H1 (cell line): ENCODE results near the gene TMEM120A. TPM values are rescaled to one million over a fixed set of nuclear protein-coding genes. Genes with fewer than 3 reads are reported as not detected.

Experiments used
- CTCF ChIA-PET: fragments of 300-600 bp; sonication (Branson Sonifier 250); formaldehyde crosslinking; loops from one replicate; lab custom pipeline; 2021; ENCODE audit not compliant: partially characterized antibody; lab: Charles Lee
- POLR2A ChIA-PET: fragments of 300-600 bp; sonication (Branson Sonifier 250); formaldehyde crosslinking; loops from one replicate; lab custom pipeline; 2021; ENCODE audit warnings: inconsistent platforms; ENCODE audit not compliant: partially characterized antibody; lab: Charles Lee
- DNase-seq, 2 experiments: peaks; one replicate each; pipeline versions ENCODE4 v3.0.0 to v3.0.0-alpha.2; 2010 to 2022; ENCODE audit warnings: low spot score in 2 of 2, low read depth in 1 of 2, mixed read lengths in 1 of 2
- FAIRE-seq: peaks from 2 replicates; lab custom pipeline; 2011; peaks lifted over from hg19 to GRCh38; lab: Jason Lieb, UNC
- H2AFZ ChIP-seq: 2 replicates; pipeline ENCODE4 v1.8.1; 2012; ENCODE audit warnings: low read length, inconsistent platforms
- H2AK5ac ChIP-seq: 2 replicates; pipeline ENCODE4 v1.6.1; 2013; ENCODE audit warnings: low read depth, low read length
- H2BK120ac ChIP-seq: replicated peaks from 2 replicates; pipeline ENCODE3; 2013; ENCODE audit warnings: low read depth, low read length, inconsistent platforms
- H2BK12ac ChIP-seq: 2 replicates; pipeline ENCODE4 v1.6.1; 2013; ENCODE audit warnings: low read depth, low read length
- H2BK15ac ChIP-seq: 2 replicates; pipeline ENCODE4 v1.6.1; 2013; ENCODE audit warnings: low read length
- H2BK20ac ChIP-seq: 2 replicates; pipeline ENCODE4 v1.6.1; 2013; ENCODE audit warnings: low read length
- H2BK5ac ChIP-seq: 2 replicates; pipeline ENCODE4 v1.6.1; 2013; ENCODE audit warnings: low read depth, low read length
- H3K14ac ChIP-seq: 2 replicates; pipeline ENCODE4 v1.6.1; 2013; ENCODE audit warnings: inconsistent platforms; ENCODE audit not compliant: insufficient read length
- H3K18ac ChIP-seq: 2 replicates; pipeline ENCODE4 v1.6.1; 2013; ENCODE audit warnings: low read length; ENCODE audit errors: extremely low read depth
- H3K23ac ChIP-seq: 2 replicates; pipeline ENCODE4 v1.6.1; 2013; ENCODE audit warnings: inconsistent platforms; ENCODE audit not compliant: insufficient read length
- H3K23me2 ChIP-seq: 2 replicates; pipeline ENCODE4 v1.6.1; 2013; ENCODE audit warnings: low read depth, low read length
- H3K27ac ChIP-seq: 2 replicates; pipeline ENCODE4 v1.6.1; 2011; ENCODE audit warnings: low read depth, low read length, inconsistent platforms
- H3K27me3 ChIP-seq, 4 experiments: replicated peaks in 1 of 4; 1 replicate in 1 of 4; 2 replicates in 3 of 4; pipeline versions ENCODE4 v1.6.1 to v1.8.1; 2011 to 2013; ENCODE audit warnings: low read length in 3 of 4, mild to moderate bottlenecking in 3 of 4, inconsistent platforms in 2 of 4, mixed read lengths in 2 of 4, moderate library complexity in 1 of 4; ENCODE audit not compliant: control insufficient read depth in 3 of 4, insufficient read depth in 3 of 4; ENCODE audit errors: extremely low read depth in 1 of 4
- H3K36me3 ChIP-seq, 4 experiments: 2 replicates each; pipeline versions ENCODE4 v1.6.1 to v1.8.1; 2011 to 2013; ENCODE audit warnings: mild to moderate bottlenecking in 4 of 4, low read length in 3 of 4, moderate library complexity in 2 of 4, control low read depth in 1 of 4, inconsistent platforms in 1 of 4; ENCODE audit not compliant: insufficient read depth in 4 of 4, control insufficient read depth in 2 of 4
- H3K4ac ChIP-seq: replicated peaks from 2 replicates; pipeline ENCODE3; 2013; ENCODE audit warnings: low read length, low read depth, mixed read lengths, inconsistent platforms; ENCODE audit not compliant: insufficient read length
- H3K4me1 ChIP-seq, 4 experiments: replicated peaks in 1 of 4; 1 replicate in 1 of 4; 2 replicates in 3 of 4; pipeline versions ENCODE4 v1.6.1 to v1.8.1; 2011 to 2013; ENCODE audit warnings: low read length in 3 of 4, inconsistent platforms in 2 of 4, mixed read lengths in 1 of 4; ENCODE audit not compliant: insufficient read depth in 4 of 4, control insufficient read depth in 3 of 4
- H3K4me2 ChIP-seq, 2 experiments: 2 replicates each; pipeline versions ENCODE4 v1.6.1 to v1.8.1; 2011 to 2013; ENCODE audit warnings: low read depth in 2 of 2, low read length in 2 of 2, control low read depth in 1 of 2, inconsistent platforms in 1 of 2, mild to moderate bottlenecking in 1 of 2; ENCODE audit not compliant: insufficient read depth in 1 of 2
- H3K4me3 ChIP-seq, 4 experiments: fragments of 200-600, 300-600 bp in 1 of 4; sonication (generic), shearing (Covaris generic), sonication (Bioruptor Twin) in 1 of 4; 2 replicates each; pipeline versions ENCODE4 v1.5.1 to v1.8.1; 2011 to 2016; ENCODE audit warnings: low read length in 4 of 4, low read depth in 3 of 4, control low read depth in 2 of 4, inconsistent platforms in 2 of 4, mild to moderate bottlenecking in 2 of 4, mixed read lengths in 1 of 4, moderate library complexity in 1 of 4; ENCODE audit not compliant: insufficient read depth in 2 of 4; ENCODE audit errors: extremely low read depth in 1 of 4
- H3K56ac ChIP-seq: replicated peaks from 2 replicates; pipeline ENCODE3; 2013; ENCODE audit warnings: low read depth, mild to moderate bottlenecking, mixed read lengths, low read length, inconsistent platforms; ENCODE audit not compliant: insufficient read length
- H3K79me1 ChIP-seq: 2 replicates; pipeline ENCODE4 v1.6.1; 2013; ENCODE audit warnings: low read depth, low read length, control low read depth
- H3K79me2 ChIP-seq, 2 experiments: 2 replicates each; pipeline versions ENCODE4 v1.6.1 to v1.8.1; 2012 to 2013; ENCODE audit warnings: low read length in 2 of 2, mild to moderate bottlenecking in 2 of 2, inconsistent platforms in 1 of 2; ENCODE audit not compliant: insufficient read depth in 2 of 2, control insufficient read depth in 1 of 2
- H3K9ac ChIP-seq, 4 experiments: replicated peaks in 1 of 4; 1 replicate in 1 of 4; 2 replicates in 3 of 4; pipeline versions ENCODE4 v1.6.1 to v1.8.1; 2011 to 2013; ENCODE audit warnings: low read depth in 3 of 4, low read length in 3 of 4, control low read depth in 2 of 4, mild to moderate bottlenecking in 2 of 4, moderate library complexity in 2 of 4, inconsistent platforms in 1 of 4; ENCODE audit errors: extremely low read depth in 1 of 4
- H3K9me3 ChIP-seq, 2 experiments: 2 replicates each; pipeline versions ENCODE4 v1.6.1 to v1.8.1; 2012 to 2013; ENCODE audit warnings: mild to moderate bottlenecking in 2 of 2, moderate library complexity in 2 of 2, control low read depth in 1 of 2, inconsistent platforms in 1 of 2, low read depth in 1 of 2, low read length in 1 of 2, mixed read lengths in 1 of 2; ENCODE audit not compliant: insufficient read depth in 2 of 2
- H4K20me1 ChIP-seq, 2 experiments: replicated peaks in 1 of 2; 2 replicates each; pipeline versions ENCODE3 to v1.8.1; 2011 to 2013; ENCODE audit warnings: inconsistent platforms in 2 of 2, low read length in 2 of 2, mild to moderate bottlenecking in 1 of 2; ENCODE audit not compliant: insufficient read depth in 2 of 2, control insufficient read depth in 1 of 2
- H4K5ac ChIP-seq: 2 replicates; pipeline ENCODE4 v1.6.1; 2013; ENCODE audit warnings: low read length, low read depth, mixed read lengths, inconsistent platforms; ENCODE audit not compliant: insufficient read length
- H4K8ac ChIP-seq: 2 replicates; pipeline ENCODE4 v1.8.0; 2013; ENCODE audit warnings: mild to moderate bottlenecking, moderate library complexity, low read length, inconsistent platforms; ENCODE audit not compliant: insufficient read depth; ENCODE audit errors: extremely low read depth
- H4K91ac ChIP-seq: replicated peaks from 2 replicates; pipeline ENCODE3; 2013; ENCODE audit warnings: low read length, mixed read lengths, inconsistent platforms; ENCODE audit not compliant: insufficient read length
- ASH2L ChIP-seq: fragments of 200-600, 300-600 bp; sonication (generic); IDR thresholded peaks from one replicate; pipeline ENCODE4 v1.7.1; 2017; ENCODE audit warnings: low read length
- BACH1 ChIP-seq: IDR thresholded peaks from 2 replicates; pipeline ENCODE4 v1.6.1; 2012; ENCODE audit warnings: low read length, improper control_type of control experiment
- CBX8 ChIP-seq: fragments of 300-800, 300-1000 bp; sonication (generic); IDR thresholded peaks from 2 replicates; pipeline ENCODE4 v1.7.1; 2016; ENCODE audit warnings: low read depth, low read length, borderline replicate concordance
- CEBPB ChIP-seq: IDR thresholded peaks from 2 replicates; pipeline ENCODE4 v1.6.1; 2012; ENCODE audit warnings: low read depth, low read length
- CREB1 ChIP-seq: IDR thresholded peaks from 2 replicates; pipeline ENCODE4 v1.6.1; 2012; ENCODE audit warnings: inconsistent platforms
- EGR1 ChIP-seq: IDR thresholded peaks from 2 replicates; pipeline ENCODE4 v1.6.1; 2011; ENCODE audit warnings: low read depth, low read length, borderline replicate concordance
- FOSL1 ChIP-seq: IDR thresholded peaks from 2 replicates; pipeline ENCODE4 v1.6.1; 2011; ENCODE audit warnings: mild to moderate bottlenecking, low read depth, low read length, moderate library complexity; ENCODE audit not compliant: insufficient read depth
- RNF2 ChIP-seq: fragments of 200-900, 300-1000 bp; sonication (generic); IDR thresholded peaks from 2 replicates; pipeline ENCODE4 v1.7.1; 2016; ENCODE audit warnings: borderline replicate concordance, low read depth, mild to moderate bottlenecking, antibody characterized with exemption, low read length; ENCODE audit not compliant: poor library complexity, severe bottlenecking; ENCODE audit errors: missing control alignments
- SIRT6 ChIP-seq: IDR thresholded peaks from one replicate; pipeline ENCODE4 v1.7.1; 2012; ENCODE audit warnings: low read length, inconsistent platforms
- TAF7 ChIP-seq: optimal IDR thresholded peaks from 2 replicates; pipeline ENCODE3; 2011; ENCODE audit warnings: low read depth, mild to moderate bottlenecking, inconsistent platforms, low read length, moderate library complexity, borderline replicate concordance
- TCF12 ChIP-seq: IDR thresholded peaks from 2 replicates; pipeline ENCODE4 v1.6.1; 2011; ENCODE audit warnings: low read depth, mild to moderate bottlenecking, low read length
- USF2 ChIP-seq: IDR thresholded peaks from 2 replicates; pipeline ENCODE4 v1.6.1; 2011; ENCODE audit warnings: low read length, improper control_type of control experiment
- WGBS, 2 experiments: shearing (Covaris generic) in 1 of 2; methylation state at CpG; one replicate each; pipeline versions ENCODE4 v1.1.6 to v1.1.7; 2013 to 2015; ENCODE audit warnings: low lambda C conversion rate in 2 of 2, mixed read lengths in 2 of 2, inconsistent platforms in 1 of 2, low coverage in 1 of 2, missing lambda C conversion rate in 1 of 2; ENCODE audit not compliant: insufficient replicate concordance in 2 of 2, insufficient coverage in 1 of 2, insufficient read length in 1 of 2; ENCODE audit errors: extremely low coverage in 1 of 2, missing lambda C conversion rate in 1 of 2; 5-methylcytosine and 5-hydroxymethylcytosine counted together
- polyA plus RNA-seq, 7 experiments: library from polyadenylated mRNA; depleted of rRNA in 3 of 7; stranded (reverse) in 5 of 7; unstranded in 2 of 7; fragments of >200 nt in 5 of 7; fragments of 200-250 nt in 2 of 7; gene quantifications; 1 replicate in 5 of 7; 2 replicates in 1 of 7; 4 replicates in 1 of 7; pipeline versions ENCODE4 v1.2.1 to v1.2.3, GENCODE V29; 2011 to 2013; ENCODE audit warnings: missing spikeins in 2 of 7, mixed read lengths in 2 of 7
- total RNA-seq: library from RNA; stranded (reverse); fragmentation: NEBNext Ultra II Directional; extraction: Animal tissue kit (Norgen Biotek cat#: 25700); gene quantifications from 2 replicates; pipeline ENCODE4 v1.2.1, GENCODE V29; 2021

The TMEM120A gene
- total and polyA plus RNA-seq, 2 of the 8 experiments (the other 6 are each of a cell fraction or from before 2014, with no cell fraction given): 15.6 to 49.9 TPM

- Histone ChIP-seq H4K91ac (no peak overlapping the region), H3K27ac (no peak overlapping the region), H3K9me3 (no peaks in the 10 kb centered on the region), H2BK5ac (no peak overlapping the region), H2AK5ac (no peak overlapping the region), H3K79me1 (no peaks in the 10 kb centered on the region), H4K5ac (no peak overlapping the region), H3K9ac (no peak overlapping the region), H2BK20ac (no peak overlapping the region), H2AFZ (no peak overlapping the region), H2BK120ac (no peak overlapping the region), H3K56ac (no peak overlapping the region), H4K20me1 (peaks cover 0 to 9% of the 10 kb centered on the region in 2 experiments), H4K8ac (no peak overlapping the region), H2BK12ac (no peak overlapping the region), H3K79me2 (no peaks in the 10 kb centered on the region), H3K4me1 (no peaks in the 10 kb centered on the region), H3K4me3 (no peak overlapping the region), H3K18ac (no peak overlapping the region), H2BK15ac (no peak overlapping the region), H3K27me3 (no peaks in the 10 kb centered on the region), H3K23ac (no peak overlapping the region), H3K23me2 (no peaks in the 10 kb centered on the region), H3K14ac (no peak overlapping the region), H3K4me2 (no peak overlapping the region), H3K4ac (no peak overlapping the region), H3K36me3 (peaks cover 9 to 66% (median 37%) of the 10 kb centered on the region in 4 experiments)
- POLR2A ChIA-PET: interaction anchor here (1.0 kb wide), 1 partner anchor 9 kb away, joined by 3 read pairs; no protein-coding TSS in a partner anchor
- FAIRE-seq (no peak), DNase-seq (no peak)
- 93% methylated on average over 21 of the region's 22 CpGs; no CpG with 5 or more reads in 1 of the 2 experiments for WGBS, 2 experiments
- CTCF ChIA-PET: interaction anchor here (0.7 to 1.6 kb wide), 5 partner anchors 8 to 116 kb away, joined by 3 to 7 read pairs (median 3); no protein-coding TSS in a partner anchor
- TF ChIP-seq TAF7 (no peak), BACH1 (no peak), ASH2L (no peak), FOSL1 (no peak), RNF2 (no peak), USF2 (no peak), TCF12 (no peak), CBX8 (no peak), CREB1 (no peak), CEBPB (no peak), SIRT6 (no peak), EGR1 (no peak)
These were observed 11.9 kb downstream of the TMEM120A start for GRCh38 chr7:75982306-75983064.
